ENCODE data around the gene GAPDHS. TPM values are rescaled to one million over a fixed set of nuclear protein-coding genes. Genes with fewer than 3 reads are reported as not detected.

Gene GAPDHS
- not detected in 2 replicates for total RNA-seq
- not detected for polyA plus RNA-seq (2012)

DNA sequence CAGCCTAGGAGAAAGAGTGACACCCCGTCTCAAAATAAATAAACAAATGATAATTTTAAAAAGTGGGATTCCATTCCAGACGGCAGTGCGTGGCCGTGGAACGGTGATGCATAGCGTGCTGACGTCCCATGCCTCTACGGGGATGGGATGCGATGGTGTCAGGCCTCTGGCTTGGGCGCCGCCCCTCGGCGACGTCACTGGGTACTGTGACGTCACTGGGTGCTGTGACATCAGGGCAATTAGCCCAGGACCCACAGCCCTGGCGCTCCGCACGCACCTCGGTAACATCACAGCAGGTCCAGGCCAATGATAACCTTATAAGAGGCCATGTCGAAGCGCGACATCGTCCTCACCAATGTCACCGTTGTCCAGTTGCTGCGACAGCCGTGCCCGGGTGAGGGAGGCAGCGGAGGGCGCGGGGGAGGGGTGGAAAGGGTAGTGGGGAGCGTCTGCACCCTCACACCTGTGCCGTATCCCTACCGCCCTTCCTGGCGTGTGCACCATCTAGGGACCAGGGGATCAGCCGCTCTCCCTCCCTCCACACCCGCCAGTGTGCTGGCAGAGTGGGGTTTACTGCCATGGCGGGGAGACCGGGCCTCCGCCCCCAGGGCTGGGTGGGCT, at the start of gene GAPDHS:
Gene GAPDHS, plus strand, starts transcription at position 256 of the 621 bp plus-strand sequence. Its CDS starts 72 bp downstream, at position 328.
- DNase-seq (ENCODE audit: low read depth), result no peak

DNA sequence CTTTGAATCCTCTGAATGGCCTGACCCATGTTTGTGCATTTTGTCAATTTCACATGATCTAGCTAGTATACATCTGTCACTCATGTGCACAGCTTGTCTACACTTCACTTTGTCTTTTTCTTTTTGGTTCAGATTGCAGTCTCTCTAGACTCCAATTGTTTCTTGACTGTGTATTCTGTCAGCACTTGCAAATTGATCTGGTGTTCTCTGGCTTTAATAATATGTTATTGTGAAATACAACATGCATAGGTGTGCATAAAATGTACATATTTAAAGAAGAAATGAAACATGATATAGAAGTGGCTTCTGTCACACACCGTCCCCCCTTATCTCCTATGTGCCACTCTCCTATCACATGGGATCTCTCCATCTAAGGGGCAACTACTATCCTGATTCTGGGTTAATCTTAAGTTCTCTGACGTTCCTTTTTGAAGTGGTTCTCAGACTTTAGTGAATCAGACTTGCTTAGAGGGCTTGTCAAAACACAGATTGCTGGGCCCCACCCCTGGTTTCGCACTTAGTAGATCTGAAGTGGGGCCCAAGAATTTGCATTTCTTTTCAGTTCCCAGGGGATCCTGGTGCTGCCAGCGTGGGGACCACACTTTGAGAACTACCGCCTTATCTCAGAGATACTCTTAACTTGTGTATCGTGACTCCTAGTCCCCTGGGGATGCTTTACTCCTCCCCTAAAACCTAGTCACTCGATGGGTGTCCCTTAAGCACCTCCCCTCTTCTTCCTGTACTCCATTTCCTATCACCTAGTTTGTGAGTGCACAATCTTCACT, 48.8 kb upstream of the GAPDHS start:
- DNase-seq (ENCODE audit: low read depth), result no peak

DNA sequence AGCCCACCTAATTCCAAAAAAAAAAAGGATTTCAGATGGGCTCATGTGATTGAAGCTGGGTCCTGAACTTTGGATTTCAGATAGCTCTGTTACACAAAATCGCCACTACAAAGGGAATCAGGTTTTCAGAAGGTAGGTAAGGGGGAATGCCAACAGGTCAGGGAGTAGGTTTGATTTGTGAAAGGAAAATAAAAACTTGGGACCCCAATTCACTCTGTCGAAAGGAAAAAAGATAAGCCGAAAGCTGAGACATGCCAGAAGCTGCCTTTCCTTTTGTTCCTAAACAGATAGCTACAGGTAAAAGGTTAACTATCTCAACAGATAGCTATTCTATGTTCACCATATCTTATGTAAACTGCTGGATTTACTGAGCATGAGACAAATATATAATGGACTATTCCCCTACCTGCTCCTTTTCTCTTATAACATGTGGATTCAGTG, 47.0 kb upstream of the GAPDHS start:
- no peak for DNase-seq (ENCODE audit: low read depth)

DNA sequence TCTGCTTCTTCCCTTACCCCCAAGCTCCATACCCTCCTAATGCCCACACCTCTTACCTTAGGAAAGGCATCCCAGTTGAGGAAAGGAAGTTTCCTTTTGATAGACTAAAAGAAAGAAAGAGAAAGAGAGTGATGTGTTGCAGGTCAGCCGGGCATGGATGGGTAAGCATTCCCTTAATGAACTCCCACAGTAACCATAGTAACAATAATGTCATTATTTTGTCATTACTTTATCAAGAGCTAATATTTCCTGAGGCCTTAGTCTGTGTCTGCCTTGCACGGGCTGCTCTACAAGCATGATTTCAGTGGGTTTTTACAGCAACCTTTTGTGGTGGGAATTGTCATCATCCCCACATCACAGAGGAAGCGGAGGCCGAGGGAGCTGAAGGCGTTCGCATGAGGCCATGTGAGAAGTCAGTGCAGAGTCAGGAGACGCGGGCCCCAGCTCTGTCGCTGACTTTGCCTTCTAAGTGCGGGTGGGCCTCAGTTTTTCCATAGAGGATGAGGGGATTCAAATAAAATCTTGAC, 45.5 kb upstream of the GAPDHS start:
- no peak for DNase-seq (ENCODE audit: low read depth)

DNA sequence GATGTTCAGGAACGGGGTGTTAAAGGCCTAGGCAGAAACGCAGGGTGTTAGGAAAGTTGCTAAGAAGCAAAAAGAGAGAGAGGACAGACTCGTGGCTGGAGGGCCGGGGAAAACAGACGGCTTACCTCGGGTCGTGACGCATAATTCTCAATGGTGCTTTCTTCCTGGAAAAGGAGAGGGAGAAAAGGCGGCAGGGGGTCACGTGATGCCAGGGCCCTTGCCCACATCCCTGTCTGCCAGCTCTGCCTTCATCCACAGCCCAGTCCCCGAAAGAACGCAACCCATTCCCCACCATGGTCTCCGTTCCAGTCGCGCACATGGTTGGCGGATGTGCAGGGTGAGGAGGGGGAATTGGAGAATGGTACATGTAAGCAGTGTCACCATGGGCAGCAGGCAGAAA, 44.6 kb upstream of the GAPDHS start:
- DNase-seq (ENCODE audit: low read depth), result no peak

DNA sequence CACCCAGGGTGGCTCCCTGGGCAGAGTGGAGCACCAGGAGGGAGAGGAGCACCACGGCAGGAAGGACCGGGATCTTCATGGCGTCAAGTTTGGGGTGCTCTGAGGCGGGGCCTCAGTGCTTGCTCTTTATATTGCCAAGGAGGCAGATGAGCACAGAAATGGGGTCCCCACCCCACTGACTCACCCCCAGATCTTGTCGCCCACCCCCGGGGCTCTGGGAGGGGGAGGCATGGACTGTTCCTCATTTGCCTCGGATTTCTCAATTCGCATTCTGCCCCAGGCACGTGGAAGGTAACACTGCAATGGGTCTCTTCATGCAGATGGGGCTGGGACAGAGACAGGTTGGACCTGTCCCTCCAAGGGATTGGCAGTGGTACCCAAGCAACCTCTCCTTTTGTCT, 42.9 kb upstream of the GAPDHS start, which contains the start of gene KRTDAP:
Gene KRTDAP, minus strand, starts transcription at position 101 of the 400 bp plus-strand sequence. Its CDS starts 22 bp downstream, at position 79.
- no peak for DNase-seq (ENCODE audit: low read depth)

DNA sequence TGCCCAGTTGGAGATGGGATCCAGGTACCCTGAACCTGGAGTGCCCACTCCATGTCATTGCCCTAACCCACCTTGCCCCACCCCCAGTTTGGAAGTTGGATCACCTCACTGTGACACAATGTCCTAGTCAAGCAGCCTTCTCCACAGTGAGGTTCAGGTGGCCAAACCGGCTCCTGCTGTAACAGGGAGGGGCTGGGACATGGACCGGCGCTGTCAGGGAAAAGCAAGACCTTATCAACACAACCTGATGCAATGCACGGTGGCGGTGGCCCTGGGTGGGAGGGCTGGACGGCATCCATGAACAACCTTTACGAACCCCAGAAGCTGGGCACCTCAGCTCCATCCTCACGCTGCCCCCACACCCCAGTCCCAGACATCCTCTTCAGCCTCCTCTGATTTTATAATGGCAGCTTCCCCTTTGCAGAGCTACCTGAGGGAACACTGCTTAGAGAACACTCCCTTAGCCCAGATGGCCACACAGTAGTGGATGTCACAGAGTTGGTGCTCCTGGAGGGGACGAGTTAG, 41.4 kb upstream of the GAPDHS start:
- DNase-seq (ENCODE audit: low read depth), result no peak

DNA sequence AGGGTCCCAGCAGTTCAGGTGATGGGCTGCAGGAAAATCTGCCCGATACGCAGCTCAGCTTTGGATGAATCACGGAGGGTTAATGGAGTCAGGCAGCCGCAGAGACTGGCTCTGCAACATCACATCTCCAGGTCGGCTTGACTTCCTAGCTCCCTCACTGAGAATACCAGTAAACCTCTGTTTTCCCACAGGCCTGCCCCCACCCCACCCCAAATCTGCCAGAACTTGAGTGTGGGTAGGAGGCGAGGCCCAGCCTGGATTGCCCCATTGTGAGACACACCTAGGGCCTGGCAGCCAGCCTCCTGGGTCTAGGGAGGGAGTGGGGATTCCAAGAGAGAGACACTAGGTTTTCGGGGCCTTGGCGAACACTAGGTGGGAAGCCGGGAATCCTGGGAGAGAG, 39.3 kb upstream of the GAPDHS start:
- no peak for DNase-seq (ENCODE audit: low read depth)

DNA sequence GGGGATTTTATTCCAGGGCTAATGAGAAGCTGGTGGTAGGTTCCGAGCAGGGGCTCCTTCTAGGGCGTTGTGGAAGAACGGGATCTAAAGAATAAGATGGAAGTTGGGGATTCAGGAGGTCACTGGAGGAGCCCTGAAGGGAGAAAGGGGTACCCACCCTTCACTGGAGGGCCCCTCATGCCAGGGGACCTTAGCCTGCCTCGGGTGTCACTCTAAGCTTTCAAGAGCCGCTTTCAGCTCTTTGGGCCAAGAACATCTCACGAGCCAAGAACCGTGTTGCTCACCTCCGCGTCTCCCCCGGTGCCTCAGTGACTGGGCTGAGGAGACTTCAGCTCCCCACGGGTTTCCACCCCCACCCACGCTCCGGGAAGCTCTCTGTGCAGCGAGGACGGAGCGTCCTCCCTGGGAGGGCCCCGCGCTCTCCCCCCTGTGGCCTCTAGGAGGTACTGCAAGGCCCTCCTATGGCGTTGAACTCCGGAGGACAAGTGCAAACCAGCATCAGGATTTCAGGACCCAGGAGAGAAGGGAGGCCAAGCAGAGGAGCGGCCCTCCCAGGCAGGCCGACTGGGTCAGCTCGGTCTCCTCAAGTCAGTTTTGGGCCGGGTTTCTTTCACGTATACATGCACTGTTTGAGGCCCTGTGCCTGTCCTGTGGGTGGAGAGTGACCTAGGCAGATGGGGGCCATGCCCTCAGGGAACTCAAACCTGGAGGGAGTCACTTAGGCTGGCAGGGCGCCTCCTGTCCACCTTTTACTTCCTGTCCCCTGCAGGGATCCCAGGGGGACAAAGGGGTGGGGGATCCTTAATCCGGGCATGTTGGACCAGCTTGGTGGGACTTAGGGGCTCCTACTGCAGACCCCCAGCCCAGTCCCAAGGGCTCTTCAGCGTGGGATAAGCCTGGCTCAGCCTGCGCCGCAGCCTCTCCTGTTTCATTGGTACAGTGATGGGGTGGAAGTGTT, 37.9 kb upstream of the GAPDHS start:
- DNase-seq (ENCODE audit: low read depth), result peak; percentile 57

DNA sequence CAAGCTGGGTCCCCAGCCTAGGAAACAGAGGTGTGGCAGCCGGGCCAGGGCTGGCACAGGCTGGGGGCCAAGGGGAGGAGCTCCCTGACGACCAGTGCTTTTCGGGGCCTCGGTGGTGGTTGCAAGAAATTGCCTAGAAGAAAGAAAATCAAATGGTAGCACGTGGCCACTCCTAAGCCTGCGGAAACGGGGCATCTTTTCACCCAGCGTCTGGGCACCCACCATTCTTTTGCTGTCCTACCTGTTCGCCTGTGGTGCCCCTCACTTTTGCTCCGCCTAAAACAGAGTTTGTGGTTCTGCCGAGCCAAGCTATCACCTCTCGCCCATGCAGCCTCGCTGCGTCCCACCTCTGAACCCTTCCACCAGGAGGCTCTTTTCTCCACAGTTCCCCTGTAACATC, 35.9 kb upstream of the GAPDHS start:
- DNase-seq (ENCODE audit: low read depth), result no peak

DNA sequence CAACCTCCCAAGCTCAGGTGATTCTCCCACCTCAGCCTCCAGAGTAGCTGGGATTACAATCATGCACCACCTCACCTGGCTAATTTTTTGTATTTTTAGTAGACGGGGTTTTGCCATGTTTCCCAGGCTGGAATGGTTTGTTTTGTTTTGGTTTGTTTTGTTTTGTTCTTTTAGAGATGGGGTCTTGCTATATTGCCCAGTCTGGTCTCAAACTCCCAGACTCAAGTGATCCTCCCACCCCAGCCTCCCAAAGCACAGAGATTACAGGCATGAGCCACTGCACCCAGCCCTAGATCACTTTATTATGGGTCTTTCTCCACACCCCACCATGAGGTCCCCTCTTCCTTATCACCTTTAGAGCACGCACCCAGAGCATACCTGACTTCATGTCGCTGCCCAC, 35.0 kb upstream of the GAPDHS start:
- no peak for DNase-seq (ENCODE audit: low read depth)

DNA sequence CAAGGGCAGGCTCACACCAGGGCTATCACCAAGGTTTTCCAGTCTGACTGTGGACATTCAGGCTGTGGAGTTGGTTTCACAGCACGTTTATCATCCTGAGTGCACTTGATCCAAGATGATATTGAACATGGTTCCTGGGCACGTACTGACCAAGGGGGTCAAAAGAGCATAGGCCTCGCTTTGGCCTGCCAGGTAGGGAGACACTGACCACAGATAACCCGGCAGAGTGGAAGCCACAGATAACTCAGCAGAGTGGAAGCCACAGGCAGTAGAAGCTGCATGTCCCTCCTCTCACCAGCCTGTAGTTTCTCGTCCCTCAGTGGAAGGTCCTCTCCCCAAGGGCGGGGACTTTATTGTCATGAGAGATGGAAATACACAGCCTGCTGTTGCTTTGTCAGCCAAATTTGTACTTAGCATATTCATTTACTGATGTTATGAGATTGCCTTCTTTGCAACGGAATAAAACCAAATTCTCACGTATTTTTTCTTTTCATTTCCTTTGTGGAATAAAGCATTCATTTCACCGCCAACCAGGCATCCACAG, 34.2 kb upstream of the GAPDHS start:
- DNase-seq (ENCODE audit: low read depth), result no peak

DNA sequence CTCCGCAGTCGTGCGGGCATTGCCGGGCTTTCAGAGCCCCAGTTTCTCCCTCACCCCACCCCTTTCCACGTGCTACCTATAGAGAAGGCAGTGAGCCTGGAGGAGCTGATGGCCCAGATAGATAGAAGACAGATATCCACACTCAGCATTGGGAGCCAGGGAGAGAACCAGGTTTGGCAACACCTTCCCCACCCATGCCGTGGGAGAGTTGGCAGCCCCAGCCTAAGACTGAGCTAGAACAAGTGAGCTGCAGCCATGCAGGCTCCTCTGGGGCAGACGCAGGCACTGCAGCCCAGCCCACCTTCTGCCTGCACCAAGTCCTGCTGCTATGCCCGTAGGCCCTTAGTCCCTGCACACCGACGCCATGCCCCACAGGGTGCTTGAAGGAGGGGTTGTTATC, 32.6 kb upstream of the GAPDHS start:
- no peak for DNase-seq (ENCODE audit: low read depth)

DNA sequence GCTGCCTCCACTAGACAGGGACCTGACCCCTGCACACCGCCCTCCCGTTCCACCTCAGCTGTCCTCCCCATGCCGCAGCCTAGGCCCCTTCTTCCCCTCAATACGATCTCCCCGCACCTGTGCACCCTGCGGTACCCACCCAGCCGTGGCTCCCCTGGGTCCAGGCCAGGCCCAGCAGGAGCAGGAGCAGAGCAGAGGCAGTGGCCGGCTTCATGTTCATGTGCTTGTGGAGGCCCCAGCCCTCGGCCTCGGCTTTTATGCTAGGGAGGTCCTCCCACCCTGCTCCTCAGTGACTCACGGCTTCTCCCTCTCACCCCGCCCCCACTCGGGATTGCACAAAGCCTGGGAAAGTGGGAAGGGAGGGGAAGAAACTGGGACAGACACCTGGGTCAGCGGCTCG, 31.6 kb upstream of the GAPDHS start:
- DNase-seq (ENCODE audit: low read depth), result no peak

DNA sequence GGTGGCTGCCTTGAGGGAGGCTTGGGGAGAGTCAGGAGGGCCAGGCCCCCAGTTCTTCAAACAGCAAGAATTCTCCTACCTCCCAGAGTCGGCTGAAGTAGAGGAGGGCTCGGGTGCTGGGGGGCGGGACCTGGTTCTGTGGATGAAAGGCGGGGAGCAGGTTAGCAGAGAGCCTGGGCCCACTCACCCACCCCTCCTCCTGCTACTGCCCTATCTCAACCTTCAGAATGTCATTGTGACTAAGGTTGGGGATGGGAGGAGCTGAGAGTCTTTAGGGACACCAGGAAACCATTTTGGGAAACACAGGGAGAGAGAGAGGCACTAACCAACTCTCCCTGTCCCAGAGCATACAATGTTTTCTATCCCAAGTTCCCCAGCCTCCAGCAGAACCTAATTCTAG, 30.5 kb upstream of the GAPDHS start:
- DNase-seq (ENCODE audit: low read depth), result no peak

DNA sequence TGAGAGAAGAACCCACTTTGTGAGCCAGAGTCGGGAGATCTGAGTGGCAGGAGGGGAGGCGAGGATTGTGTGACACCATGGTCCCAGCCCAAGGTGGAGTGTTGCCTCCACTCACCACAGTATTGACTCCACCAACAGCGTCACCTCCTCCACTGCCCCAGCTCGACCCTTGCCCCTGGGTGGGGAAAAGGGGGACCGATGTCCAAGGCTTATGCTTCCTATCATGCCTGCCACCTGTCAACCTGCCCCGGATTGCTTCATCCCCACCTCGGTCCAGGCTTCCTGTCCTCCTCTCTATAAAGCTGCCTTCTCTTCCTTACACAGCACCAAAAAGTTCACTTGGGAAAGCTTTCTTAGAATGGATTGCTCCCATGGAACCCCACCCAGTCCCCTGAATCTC, 27.2 kb upstream of the GAPDHS start:
- no peak for DNase-seq (ENCODE audit: low read depth)

DNA sequence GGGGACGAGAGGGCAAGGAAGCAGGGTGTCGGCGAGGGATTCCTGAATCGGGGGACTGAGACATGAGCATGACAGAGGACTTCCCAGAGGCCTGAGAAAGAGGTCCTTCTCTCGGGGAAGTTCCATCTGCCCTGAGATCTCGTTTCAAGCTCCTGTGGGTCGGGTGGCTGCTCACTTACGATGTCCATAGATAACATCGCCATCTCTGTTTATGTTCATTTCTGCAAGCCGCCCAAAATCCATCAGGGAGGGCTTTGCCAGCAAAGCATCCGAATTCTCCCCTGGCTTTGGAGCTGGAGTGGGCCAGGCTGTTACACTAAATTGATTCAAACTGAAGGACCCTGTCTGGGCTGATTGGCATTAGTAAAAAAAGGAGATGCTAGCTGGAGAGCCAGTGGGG, 25.7 kb upstream of the GAPDHS start:
- no peak for DNase-seq (ENCODE audit: low read depth)

DNA sequence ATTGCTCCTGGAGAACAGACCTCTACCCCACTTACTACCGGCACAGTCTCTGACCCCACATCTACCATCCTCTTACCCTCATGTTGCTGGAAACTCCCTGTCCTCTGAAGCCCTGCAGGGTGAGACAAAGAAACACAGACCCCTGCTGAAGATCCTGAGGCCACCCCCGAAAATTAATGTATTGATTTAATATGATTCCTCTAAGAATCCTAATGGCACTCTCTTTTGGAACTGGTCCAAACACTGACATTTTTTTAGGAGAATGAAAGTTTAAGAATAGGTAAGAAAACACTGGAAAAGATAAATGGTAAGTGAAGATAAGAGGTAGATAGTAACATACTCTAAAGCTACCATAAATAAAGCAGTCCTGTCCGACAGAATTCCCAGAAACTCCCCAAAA, 25.1 kb upstream of the GAPDHS start:
- no peak for DNase-seq (ENCODE audit: low read depth)

DNA sequence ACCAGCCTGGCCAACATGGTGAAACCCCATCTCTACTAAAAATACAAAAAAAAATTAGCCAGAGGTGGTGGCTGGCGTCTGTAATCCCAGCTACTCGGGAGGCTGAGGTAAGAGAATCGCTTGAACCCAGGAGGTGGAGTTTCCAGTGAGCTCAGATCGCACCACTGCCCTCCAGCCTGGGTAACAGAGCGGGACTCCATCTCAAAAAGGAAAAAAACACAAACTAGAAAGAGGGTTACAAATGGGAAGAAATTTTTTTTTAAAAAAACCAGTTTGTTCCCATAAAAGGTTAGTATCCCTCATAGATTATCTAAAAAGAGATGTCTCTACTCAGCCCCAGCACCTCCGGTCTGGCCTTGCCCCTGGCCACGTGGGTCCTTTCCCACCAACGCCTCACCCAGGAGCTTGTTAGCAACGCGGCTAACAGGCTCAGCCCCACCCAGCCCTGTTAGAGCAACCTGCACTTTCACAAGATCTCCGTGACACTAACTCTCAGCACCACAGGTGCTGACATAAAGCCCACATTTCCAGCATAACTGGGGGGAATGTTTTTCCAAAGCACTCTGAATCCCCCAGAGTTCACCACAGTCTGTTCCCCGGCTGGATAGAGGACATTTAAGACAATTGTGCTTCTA, 24.1 kb upstream of the GAPDHS start:
- no peak for DNase-seq (ENCODE audit: low read depth)

DNA sequence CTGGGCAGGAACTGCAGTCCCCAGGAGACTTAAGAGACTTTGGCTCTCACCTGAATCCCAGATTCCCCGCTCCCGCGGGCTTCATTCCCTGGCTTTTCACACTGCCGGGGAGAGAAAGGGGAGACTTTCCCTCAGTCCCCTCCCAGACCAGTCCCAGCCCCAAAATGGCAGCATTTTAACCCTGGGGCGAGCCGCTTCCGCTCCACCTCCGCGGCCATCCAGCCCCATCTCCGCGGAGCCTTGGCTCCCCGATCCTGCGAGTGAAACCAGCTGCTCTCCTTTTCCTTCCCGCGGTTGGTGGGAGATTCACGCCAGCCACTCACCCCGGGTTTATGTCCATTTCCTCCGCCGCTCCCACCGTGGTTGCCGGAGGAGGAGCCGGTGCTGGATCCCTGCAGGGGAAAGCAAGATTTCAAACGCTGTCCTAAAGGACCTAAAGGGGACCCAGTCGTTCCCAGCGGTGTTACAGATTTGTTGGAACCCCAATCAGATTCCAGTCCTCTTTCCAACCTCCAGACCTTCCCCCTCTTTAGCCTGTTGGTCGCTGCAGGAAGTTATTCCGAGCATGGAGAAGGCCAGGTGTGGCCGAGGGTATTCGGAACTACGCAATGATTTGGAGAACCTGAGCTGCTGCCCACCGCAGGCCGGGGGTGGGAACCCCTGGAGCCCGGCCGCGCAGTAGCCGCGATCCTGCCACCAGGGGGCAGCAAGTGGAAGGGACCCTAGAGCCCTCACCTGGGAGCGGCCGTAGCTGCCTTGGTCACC, 23.2 kb upstream of the GAPDHS start:
- peak; percentile 54 for DNase-seq (ENCODE audit: low read depth)
